ENCODE data around the gene SPECC1L.

DNA sequence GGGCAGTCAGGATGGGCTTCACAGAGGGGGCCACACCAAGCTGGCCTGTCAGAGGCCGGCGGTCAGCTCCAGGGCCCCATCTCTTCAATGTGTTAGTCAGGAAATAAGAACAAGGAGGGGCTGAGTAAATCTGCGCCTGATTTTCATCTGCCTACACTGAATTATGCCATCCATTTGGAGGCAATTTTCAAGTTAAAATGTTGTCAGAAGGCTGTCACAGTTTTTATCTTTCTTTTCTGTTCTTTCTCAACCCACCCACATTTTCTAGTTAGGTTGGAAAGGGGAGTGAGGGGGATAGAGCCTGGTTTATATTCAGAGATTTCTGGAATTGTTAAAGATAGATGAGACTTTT lies 175.6 kb downstream of the SPECC1L start:
- no peak for TF ChIP-seq POLR2A (IDR thresholded peaks at IDR 0.05; ENCODE audit: low read length)
- TF ChIP-seq GATA1 (IDR thresholded peaks at IDR 0.05; ENCODE audit: low read depth, low read length), result no peak
